ENCODE measurements around the gene CNTN4.

CNTN4 gene

GRCh38 chr3:2420919-2421318 lies 322.3 kb downstream of the CNTN4 start:
- no peak for DNase-seq (ENCODE audit: low read depth)

GRCh38 chr3:2423143-2423542 lies 324.5 kb downstream of the CNTN4 start:
- no peak for DNase-seq (ENCODE audit: low read depth)

- no peak for DNase-seq (ENCODE audit: low read depth)
Measured at GRCh38 chr3:2441558-2441957, 342.9 kb downstream of the CNTN4 start.

DNA sequence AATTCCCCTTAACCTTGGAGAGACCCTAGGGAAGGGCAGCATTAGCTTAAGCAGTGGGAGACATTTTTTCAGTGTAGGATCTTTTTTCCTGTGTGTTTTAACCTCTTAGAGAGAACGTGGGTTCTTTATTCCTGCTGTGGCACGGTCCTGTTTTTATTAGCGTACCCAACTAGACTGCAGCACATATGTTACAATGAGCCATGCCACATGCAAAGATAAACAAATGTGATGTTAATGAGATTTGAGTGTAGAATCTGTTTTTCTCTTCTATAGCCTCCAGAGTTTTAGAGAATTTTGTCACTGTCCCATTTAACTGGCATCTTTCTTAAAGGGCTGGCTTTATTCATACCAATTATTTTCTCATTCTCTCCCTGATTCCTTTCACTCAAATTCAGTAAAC lies 347.5 kb downstream of the CNTN4 start:
- no peak for DNase-seq (ENCODE audit: low read depth)

GRCh38 chr3:2452249-2452648 lies 353.6 kb downstream of the CNTN4 start:
- no peak for DNase-seq (ENCODE audit: low read depth)

- DNase-seq (ENCODE audit: low read depth), result no peak
Measured at GRCh38 chr3:2454865-2455264, 356.2 kb downstream of the CNTN4 start.

- no peak for DNase-seq (ENCODE audit: low read depth)
Measured at GRCh38 chr3:2456788-2457187, 358.1 kb downstream of the CNTN4 start.

DNA sequence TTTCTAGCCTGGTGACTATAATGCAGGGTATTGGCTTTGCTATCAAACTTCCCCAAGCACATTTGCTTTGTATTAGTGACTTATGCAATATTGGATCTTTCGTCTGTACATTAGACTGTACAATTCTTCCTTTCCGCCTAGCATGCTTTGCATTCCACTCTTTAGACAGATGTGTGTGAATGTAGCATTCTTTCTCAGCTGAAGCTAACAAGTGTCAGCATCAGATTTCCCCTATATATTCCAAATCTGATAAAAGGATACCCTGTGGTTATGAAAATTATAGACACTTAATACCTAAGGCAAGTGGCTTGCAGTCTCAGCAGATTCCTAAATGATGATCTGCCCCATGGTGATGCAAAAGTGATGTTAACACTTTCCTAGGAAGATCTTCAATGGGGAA lies 360.1 kb downstream of the CNTN4 start:
- no peak for DNase-seq (ENCODE audit: low read depth)

DNA sequence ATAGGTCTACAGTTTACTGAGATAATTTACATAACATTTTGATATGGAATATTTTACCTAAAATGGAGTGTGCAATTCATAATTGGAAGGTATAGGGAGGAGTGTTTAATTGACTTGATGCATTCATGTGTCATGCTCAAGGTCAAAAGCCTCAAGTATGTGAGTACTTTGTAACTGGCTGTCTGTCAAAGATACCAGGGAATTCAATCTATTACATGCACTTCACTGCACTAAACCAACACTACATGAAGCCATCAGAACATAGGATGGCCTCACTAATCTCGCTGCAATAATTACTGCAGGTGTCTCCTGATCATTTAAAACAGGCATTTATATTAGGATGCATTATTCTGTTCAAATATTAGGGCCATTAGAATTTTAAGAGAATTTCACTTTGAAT lies 367.2 kb downstream of the CNTN4 start:
- no peak for DNase-seq (ENCODE audit: low read depth)

GRCh38 chr3:2468816-2469215 lies 370.1 kb downstream of the CNTN4 start:
- DNase-seq (ENCODE audit: low read depth), result no peak

GRCh38 chr3:2476996-2477395 lies 378.3 kb downstream of the CNTN4 start:
- no peak for DNase-seq (ENCODE audit: low read depth)

GRCh38 chr3:2477620-2478019 lies 379.0 kb downstream of the CNTN4 start:
- no peak for DNase-seq (ENCODE audit: low read depth)

GRCh38 chr3:2484162-2485026 lies 385.7 kb downstream of the CNTN4 start:
- no peak for DNase-seq (ENCODE audit: low read depth)

DNA sequence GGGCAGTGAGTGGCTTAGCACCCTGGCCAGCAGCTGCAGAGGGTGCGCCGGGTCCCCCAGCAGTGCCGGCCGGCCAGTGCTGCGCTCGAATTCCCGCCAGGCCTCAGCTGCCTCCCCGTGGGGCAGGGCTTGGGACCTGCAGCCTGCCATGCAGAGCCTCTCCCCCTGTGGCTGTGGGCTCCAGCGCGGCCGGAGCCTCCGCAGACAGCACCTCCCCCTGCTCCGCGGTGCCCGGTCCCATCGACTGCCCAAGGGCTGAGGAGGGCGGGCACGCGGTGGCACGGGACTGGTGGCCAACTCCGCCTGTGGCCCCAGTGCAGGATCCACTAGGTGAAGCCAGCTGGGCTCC lies 386.3 kb downstream of the CNTN4 start:
- no peak for DNase-seq (ENCODE audit: low read depth)

DNA sequence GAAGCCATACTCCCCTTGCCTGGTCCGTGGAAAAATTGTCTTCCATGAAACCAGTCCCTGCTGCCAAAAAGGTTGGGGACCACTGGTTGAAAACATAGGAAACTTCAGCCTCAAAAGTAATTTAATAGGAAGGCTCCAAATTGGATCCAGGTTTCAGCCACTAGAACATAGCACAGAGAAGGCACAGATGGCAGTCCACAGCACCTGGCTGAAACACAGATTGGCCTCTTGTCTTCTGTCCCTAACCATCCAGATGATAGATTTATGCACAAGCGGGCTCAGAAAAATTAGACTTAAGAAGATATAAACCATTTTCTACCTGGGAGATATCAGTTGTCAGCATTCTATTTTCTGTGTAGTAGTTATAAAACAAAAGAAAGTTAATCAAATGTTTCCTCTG lies 397.1 kb downstream of the CNTN4 start:
- no peak for DNase-seq (ENCODE audit: low read depth)

DNA sequence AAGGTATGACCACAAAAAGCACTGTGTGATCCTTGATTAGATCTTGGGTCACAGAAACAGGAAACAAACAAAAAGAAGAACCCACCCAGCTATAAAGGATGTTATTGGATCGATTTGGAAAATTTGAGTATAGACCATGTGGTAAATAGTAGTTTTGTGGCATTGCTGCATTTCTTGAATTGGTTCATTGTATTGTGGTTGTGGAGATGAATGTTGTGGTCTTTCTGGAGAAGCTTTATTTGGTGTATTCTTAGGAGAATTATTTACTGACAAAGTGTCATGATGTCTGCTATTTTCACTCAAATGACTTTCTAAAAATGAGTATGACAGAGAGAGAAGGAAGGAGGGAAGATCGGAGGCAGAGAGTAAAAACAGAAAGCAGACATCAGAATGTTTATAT lies 406.2 kb downstream of the CNTN4 start:
- no peak for DNase-seq (ENCODE audit: low read depth)

- no peak for DNase-seq (ENCODE audit: low read depth)
Measured at GRCh38 chr3:2506776-2507175, 408.1 kb downstream of the CNTN4 start.

DNA sequence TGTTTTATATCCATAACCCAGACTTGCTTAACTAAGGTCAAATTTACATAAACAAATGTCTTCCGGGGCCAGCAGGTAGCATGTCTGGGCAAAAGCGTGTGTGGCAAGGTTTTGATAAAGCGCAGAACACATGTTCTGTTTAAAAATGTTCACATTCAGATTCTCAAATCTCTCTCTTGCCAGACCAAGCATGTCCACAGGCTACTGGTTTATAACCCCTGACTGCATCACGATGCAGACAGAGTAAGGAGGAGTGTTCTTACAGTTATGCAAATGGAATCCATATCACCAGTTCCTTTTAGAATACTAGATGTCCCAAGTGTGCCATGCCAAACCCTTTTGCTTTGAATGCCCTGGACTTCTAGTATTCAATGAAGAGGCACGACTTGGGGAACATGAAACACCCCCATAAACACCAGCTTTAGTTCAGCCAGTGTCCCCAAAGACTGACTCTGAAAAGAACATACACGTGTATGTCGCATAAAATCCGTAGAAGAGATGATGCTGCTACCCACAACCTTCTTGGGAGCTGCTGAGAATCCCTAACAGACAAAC lies 412.0 kb downstream of the CNTN4 start:
- no peak for DNase-seq (ENCODE audit: low read depth)

- DNase-seq (ENCODE audit: low read depth), result no peak
Measured at GRCh38 chr3:2511356-2511755, 412.7 kb downstream of the CNTN4 start.

- no peak for DNase-seq (ENCODE audit: low read depth)
Measured at GRCh38 chr3:2512881-2513280, 414.2 kb downstream of the CNTN4 start.

DNA sequence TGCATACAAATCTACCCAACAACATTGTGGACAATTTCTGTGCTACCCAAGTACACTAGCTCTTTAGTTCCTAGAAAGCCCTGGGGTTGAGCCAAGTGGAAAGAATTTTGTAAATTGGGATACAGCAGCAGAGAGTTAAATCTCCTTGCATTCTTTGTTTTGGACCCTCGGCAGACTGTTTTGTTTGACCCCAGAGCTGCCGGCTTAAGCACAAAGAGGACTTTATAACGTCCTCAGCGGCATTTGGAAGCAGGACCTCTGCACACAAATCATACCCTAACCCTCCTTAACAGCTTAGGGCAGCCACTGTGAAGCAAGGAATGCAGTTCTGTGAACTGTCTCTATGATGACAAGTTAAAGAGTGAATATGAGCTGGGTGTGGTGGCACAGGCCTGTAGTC lies 415.3 kb downstream of the CNTN4 start:
- DNase-seq (ENCODE audit: low read depth), result no peak

GRCh38 chr3:2516762-2517441 lies 418.2 kb downstream of the CNTN4 start:
- DNase-seq (ENCODE audit: low read depth), result no peak

DNA sequence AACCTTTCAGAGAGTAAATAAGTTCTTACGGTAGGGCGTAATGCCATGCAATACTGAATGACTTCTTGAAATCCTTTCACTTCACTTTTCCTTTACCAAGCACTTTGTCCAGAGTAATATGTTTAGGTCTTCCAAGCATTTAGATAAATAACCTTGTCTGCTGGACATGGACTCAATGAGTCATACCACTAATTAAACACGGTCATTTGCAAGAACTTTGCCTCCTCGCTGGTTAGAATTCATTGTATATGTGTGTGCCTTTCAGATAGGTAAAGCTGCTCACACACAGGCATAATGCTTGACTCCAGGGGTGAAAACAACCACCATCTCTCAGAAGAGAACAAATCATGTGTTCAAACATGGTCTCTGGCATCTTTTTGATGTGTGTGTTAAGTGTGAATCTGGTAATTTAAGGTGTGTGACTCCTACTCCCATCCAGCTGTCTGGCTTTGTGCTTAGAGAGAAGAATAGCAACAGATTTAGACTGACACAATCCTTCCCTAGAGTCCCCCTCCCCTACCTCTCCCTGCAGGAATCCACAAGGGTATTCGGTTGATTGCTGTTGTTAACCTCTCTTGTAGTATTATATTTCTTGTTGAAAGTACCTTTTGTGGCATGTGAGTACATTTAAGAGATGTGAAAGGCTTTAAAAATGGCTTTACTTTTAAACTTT lies 419.0 kb downstream of the CNTN4 start:
- DNase-seq (ENCODE audit: low read depth), result no peak
